Neuron (in vitro differentiated cells): ENCODE data around the gene TBX18.

ENCODE experiments used
- H2AFZ ChIP-seq: one replicate; pipeline ENCODE4 v1.6.1; 2013; ENCODE audit warnings: low read depth, mild to moderate bottlenecking, inconsistent platforms, low read length, moderate library complexity
- H3K27me3 ChIP-seq: one replicate; pipeline ENCODE4 v1.6.1; 2013; ENCODE audit warnings: low read length; ENCODE audit not compliant: insufficient read depth
- H3K36me3 ChIP-seq: one replicate; pipeline ENCODE4 v1.6.1; 2013; ENCODE audit warnings: low read length; ENCODE audit not compliant: insufficient read depth
- H3K4me1 ChIP-seq: one replicate; pipeline ENCODE4 v1.6.1; 2013; ENCODE audit warnings: low read length; ENCODE audit not compliant: insufficient read depth
- H3K4me3 ChIP-seq: 2 replicates; pipeline ENCODE4 v1.5.1; 2013; ENCODE audit warnings: mild to moderate bottlenecking, low read length, moderate library complexity
- H3K9me3 ChIP-seq: one replicate; pipeline ENCODE4 v1.6.1; 2013; ENCODE audit warnings: low read length

TBX18 gene

DNA sequence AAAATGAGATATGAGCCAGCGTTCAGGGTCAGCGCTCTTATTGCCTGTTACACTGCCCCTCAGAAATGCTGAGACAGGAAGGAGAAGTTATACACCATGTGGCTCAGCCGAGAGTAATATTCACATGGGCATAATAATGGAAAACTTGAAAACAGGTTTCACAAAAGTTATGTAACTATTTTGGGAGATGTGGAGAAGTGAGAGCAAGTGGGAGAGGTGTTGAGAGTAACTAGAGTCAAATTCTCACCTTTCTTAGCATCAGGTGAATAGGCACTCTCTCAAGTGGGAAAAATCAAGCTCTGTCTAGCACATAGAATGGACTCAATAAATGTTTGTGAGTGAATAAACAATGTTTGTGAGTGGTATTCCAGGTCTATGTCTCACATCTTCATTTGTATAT lies 94.5 kb downstream of the TBX18 start:
- no peaks in the 10 kb centered on the region for H3K36me3 ChIP-seq
- H2AFZ ChIP-seq = no peak overlapping the region
- no peaks in the 10 kb centered on the region for H3K9me3 ChIP-seq
- H3K27me3 ChIP-seq = no peaks in the 10 kb centered on the region
- no peak overlapping the region for H3K4me3 ChIP-seq
- no peaks in the 10 kb centered on the region for H3K4me1 ChIP-seq

DNA sequence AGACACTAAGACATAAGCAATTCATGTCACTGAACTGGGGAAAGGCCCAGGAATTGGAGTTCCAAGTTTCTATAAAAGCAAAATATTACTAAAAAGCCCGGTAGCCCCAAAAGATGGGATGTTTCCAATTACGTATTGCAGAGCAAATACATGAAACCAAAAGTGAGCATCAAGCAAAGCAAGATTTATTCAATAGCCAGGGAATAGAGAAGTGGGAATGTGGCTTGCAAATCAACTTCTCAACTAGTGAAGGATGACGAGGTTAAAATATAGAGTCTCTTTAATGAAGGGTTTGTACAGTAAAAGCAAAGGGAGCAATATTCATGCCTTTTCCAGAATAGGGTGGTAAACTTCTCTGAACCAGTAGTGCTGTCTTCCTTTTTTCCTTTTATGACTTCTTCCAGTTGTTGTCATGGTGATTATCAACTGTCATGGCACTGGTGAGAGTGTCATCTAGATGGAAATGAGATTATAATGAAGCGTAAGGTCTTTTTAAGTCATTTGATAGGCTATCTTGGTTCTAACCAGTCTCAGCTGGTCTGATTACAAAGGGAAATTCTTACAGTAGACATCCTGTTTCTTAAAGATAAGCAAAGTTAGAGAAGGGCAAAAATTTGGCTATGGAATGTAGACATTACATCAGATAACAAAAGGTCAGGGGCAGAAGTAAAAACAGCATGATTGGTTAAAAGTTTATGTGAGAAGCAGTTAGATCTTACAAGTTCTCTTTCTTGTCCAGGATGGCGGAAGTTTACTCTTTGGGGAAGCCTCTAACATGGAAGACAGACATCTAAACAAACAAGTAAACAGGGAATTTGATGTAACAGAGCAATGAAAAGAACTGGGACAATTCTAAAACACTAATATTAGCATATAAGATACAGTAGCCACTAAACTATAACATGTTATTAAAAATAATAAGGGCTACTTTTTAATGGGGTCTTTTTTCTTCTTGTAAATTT lies 96.9 kb downstream of the TBX18 start:
- Histone ChIP-seq H3K36me3 (no peaks in the 10 kb centered on the region), H3K27me3 (no peaks in the 10 kb centered on the region), H3K4me3 (no peak overlapping the region), H2AFZ (no peak overlapping the region), H3K9me3 (no peaks in the 10 kb centered on the region), H3K4me1 (no peaks in the 10 kb centered on the region)

DNA sequence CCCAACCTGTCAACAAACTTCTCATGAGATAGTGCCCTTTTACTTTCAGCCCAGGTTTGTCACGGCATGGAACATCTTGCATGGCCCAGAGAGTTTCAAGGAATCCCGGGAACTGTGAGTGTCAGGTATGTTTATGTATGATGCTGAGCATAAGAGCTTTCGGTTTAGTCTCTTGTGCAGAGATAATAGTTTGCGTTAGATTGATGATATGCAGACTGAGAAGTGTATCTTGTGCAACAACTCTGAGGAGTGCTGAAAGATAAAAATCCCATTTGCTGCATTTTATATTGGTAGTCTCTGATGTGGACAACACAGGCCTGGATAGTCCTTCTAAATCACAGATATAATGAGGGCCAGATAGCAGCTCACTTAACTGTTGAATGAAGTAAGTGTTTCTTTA lies 99.0 kb downstream of the TBX18 start:
- H3K36me3 ChIP-seq = no peaks in the 10 kb centered on the region
- H3K4me1 ChIP-seq = no peaks in the 10 kb centered on the region
- H2AFZ ChIP-seq = no peak overlapping the region
- H3K9me3 ChIP-seq = no peaks in the 10 kb centered on the region
- H3K27me3 ChIP-seq = no peaks in the 10 kb centered on the region
- no peak overlapping the region for H3K4me3 ChIP-seq

DNA sequence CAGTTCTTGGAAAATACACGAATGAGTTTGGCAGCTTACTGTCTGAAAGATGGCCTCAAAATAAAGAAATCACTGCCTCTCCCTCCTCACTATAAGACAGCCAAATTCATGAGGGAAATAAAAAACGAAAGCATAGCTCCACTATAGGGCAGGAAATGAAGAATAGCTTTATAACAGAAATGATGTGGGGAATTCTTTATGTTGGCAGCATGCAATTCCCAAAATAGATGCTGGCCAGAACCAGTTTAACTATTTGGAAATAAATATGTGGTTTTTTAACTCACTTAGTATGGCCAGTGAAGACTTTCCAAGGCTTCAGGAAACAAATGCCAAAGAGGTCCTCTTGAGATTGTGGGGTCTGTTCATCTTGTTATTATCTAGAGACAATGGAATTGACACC lies 100.5 kb downstream of the TBX18 start:
- no peak overlapping the region for H2AFZ ChIP-seq
- no peak overlapping the region for H3K4me3 ChIP-seq
- H3K36me3 ChIP-seq = no peaks in the 10 kb centered on the region
- no peaks in the 10 kb centered on the region for H3K27me3 ChIP-seq
- H3K9me3 ChIP-seq = no peaks in the 10 kb centered on the region
- no peaks in the 10 kb centered on the region for H3K4me1 ChIP-seq

DNA sequence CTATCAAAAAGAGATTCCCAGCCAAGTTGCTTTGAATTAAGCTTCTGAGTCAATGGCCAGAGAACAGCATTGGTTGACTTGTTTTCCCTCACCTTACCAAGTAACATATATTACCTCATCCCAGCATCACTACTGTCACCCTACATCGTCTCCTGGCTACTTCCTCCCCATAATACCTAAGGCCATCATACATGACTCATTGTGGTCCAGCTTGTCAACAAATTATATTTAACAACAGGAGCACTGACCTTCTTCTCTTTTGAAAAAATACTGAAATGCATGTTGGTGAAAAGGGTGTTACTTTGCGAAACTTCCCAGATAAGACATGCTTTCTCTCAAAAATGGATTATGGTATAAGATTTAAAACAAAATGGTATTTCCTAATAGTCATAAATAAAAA lies 106.9 kb downstream of the TBX18 start:
- Histone ChIP-seq H3K9me3 (no peaks in the 10 kb centered on the region), H3K36me3 (no peaks in the 10 kb centered on the region), H3K4me1 (no peaks in the 10 kb centered on the region), H3K4me3 (no peak overlapping the region), H2AFZ (no peak overlapping the region), H3K27me3 (no peaks in the 10 kb centered on the region)

DNA sequence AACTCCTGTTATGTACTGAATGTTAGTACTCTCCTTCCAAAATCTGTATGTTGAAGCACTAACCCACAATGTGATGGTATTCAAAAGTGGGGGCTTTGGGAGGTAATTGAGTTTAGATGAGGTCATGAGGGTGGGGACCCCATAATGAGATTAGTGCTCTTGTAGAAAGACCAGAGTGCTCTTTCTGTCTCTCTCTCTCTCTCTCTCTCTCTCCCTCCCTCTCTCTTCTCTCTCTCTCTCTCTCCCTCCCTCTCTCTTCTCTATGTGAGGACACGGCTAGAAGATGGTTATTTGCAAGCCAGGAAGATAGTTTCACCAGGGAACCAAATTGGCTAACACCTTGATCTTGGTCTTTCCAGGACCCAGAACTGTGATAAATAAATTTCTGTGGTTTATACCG lies 107.4 kb downstream of the TBX18 start:
- H2AFZ ChIP-seq = no peak overlapping the region
- H3K27me3 ChIP-seq = no peaks in the 10 kb centered on the region
- H3K9me3 ChIP-seq = no peaks in the 10 kb centered on the region
- no peaks in the 10 kb centered on the region for H3K4me1 ChIP-seq
- no peaks in the 10 kb centered on the region for H3K36me3 ChIP-seq
- no peak overlapping the region for H3K4me3 ChIP-seq

DNA sequence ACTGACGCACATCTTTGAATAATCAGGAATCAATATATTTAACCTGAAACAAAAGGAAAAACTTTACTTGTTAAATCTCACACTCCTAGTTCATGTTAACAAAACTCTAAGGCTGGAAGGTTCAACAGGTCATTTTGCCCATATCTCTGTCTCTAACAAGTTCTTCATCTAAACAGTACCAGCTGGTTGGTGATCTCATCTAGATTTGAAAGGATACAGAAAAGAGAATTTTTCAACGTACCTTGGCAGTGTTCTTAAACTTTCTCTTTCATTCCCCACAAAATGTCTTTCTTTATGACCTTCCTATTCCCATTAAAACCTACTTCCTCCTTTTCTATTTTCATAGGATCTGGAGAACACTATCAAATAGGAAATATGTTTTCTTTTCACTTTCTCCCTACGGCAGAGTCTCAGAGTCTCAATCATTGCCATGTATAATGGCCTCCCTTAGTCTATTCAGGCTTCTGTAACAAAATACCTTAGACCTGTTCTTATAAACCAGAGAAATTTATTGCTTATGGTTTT lies 111.3 kb downstream of the TBX18 start:
- Histone ChIP-seq H3K36me3 (no peaks in the 10 kb centered on the region), H2AFZ (no peak overlapping the region), H3K27me3 (no peaks in the 10 kb centered on the region), H3K4me3 (no peak overlapping the region), H3K9me3 (no peaks in the 10 kb centered on the region), H3K4me1 (no peaks in the 10 kb centered on the region)

DNA sequence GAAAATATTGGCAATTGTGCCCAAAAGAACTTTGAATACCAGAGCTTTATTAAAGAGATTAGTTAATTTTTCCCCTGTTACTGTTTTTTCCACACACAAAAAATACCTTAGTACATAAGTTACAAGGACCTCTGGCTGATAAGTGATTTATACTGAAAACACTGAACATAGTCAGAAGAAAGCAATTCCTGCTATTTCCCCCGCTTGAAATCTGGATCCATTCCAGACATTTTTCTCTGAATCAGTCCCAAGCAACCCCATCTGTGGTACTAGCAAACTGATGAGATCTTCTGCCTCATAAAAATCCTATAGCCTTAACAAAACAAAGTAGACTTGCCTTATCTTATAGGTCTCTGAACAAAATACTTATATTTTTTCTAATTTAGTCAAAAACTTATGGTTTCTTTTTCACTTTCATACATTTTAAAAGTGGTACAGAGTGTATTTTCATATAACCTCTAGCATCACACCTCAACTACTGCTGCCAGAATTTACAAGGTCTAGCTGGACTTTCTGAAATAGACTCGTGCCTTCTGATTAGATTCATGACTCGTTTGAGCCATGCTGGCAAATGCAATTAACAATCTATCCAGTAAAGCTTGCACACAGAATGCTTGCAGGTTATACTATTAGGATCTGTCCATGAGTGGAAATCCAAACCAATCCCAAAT lies 111.9 kb downstream of the TBX18 start:
- no peak overlapping the region for H3K4me3 ChIP-seq
- no peaks in the 10 kb centered on the region for H3K36me3 ChIP-seq
- H3K4me1 ChIP-seq = no peaks in the 10 kb centered on the region
- H2AFZ ChIP-seq = no peak overlapping the region
- H3K9me3 ChIP-seq = no peaks in the 10 kb centered on the region
- H3K27me3 ChIP-seq = no peaks in the 10 kb centered on the region

DNA sequence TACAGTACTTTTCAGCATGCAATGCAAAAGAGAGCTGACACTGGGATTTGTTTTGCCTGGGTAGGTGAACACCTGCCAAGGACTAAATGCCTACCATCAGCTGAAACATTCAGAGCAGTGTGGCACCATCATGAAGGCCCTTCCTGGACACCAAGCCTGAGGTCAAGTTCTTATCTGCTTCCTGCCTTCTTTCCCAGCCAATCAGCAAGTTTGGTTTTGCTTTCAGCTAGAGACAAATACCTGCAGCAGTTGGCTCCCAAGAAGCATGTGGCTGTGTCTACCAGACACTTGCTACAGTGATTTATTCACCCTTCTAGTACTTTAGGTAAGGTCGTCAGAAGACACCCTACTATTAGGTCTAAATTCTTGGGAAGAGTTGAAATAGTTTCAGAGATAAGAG lies 112.8 kb downstream of the TBX18 start:
- Histone ChIP-seq H2AFZ (no peak overlapping the region), H3K9me3 (no peaks in the 10 kb centered on the region), H3K4me1 (no peaks in the 10 kb centered on the region), H3K4me3 (no peak overlapping the region), H3K36me3 (no peaks in the 10 kb centered on the region), H3K27me3 (no peaks in the 10 kb centered on the region)

DNA sequence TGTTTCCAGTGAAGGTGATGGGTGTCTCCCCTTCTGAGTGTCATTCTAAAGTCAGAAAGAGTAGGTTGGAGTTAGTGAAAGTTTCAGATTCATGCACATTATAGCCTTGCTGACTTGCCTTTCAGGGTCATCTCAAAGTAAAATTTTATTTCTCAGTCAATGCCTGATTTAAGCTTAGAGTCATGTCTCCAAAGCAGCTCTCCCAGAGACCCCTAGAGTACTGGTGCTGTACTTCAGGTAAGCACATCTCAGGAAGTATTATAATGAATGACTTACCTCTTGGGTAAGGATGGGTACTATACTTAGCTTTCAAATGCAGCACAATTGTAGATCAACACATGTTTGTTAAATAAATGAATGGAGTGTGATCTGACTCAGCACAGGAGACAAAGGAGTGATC lies 116.0 kb downstream of the TBX18 start:
- Histone ChIP-seq H3K36me3 (no peaks in the 10 kb centered on the region), H2AFZ (no peak overlapping the region), H3K4me3 (no peak overlapping the region), H3K27me3 (no peaks in the 10 kb centered on the region), H3K9me3 (no peaks in the 10 kb centered on the region), H3K4me1 (no peaks in the 10 kb centered on the region)

DNA sequence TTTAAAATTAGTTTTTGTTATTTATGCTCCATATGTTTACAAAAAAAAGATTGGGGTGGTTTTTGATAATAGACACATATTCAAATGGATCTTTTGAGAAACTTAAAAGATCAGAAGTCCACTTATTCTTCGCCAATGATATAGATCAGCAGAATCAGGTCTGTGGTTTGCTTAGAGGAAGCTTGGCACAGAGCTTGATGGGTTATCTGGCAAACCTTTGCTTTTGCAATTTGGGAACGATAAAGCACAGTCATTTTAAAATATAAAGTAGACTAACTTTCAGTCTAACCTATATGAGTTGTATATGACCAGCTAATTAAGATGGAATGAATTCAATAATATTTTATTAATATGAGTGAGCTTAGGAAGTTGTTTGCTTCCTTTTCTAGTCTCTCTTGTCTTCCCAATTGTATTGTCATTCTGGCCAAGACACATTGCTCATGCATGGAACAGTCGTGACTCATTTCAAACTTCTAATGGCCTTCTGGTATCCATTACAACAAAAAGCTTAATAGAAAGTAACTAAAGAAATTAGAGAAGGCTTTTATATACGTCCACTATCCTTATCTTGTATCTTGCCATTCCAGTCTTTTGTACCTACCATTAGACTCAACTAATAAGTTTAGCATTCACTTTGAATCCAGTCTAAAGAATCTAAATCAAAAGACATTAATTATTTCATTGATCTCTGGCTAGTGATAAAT lies 118.7 kb downstream of the TBX18 start:
- no peaks in the 10 kb centered on the region for H3K9me3 ChIP-seq
- no peaks in the 10 kb centered on the region for H3K36me3 ChIP-seq
- no peak overlapping the region for H3K4me3 ChIP-seq
- H3K27me3 ChIP-seq = no peaks in the 10 kb centered on the region
- H2AFZ ChIP-seq = no peak overlapping the region
- H3K4me1 ChIP-seq = no peaks in the 10 kb centered on the region

DNA sequence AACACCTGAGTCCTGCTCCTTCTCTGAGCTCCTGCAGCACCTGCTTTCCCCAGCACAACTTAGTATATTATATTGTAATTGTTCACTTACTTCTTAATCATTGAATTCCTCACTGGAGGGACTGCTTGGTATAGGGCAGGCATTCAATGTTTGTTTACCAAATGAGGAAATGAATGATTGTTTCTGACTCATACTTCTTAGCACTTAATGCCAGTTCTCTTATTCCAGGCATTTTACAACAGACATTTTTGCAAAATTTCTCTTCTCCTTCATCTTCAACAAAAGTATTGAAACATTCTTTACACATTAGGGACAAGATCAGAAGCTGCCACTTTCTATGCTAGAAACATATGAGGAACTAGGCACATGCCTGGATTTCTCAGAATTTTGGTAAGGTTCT lies 119.4 kb downstream of the TBX18 start:
- no peak overlapping the region for H2AFZ ChIP-seq
- no peaks in the 10 kb centered on the region for H3K36me3 ChIP-seq
- no peaks in the 10 kb centered on the region for H3K9me3 ChIP-seq
- H3K27me3 ChIP-seq = no peaks in the 10 kb centered on the region
- H3K4me3 ChIP-seq = no peak overlapping the region
- no peaks in the 10 kb centered on the region for H3K4me1 ChIP-seq

DNA sequence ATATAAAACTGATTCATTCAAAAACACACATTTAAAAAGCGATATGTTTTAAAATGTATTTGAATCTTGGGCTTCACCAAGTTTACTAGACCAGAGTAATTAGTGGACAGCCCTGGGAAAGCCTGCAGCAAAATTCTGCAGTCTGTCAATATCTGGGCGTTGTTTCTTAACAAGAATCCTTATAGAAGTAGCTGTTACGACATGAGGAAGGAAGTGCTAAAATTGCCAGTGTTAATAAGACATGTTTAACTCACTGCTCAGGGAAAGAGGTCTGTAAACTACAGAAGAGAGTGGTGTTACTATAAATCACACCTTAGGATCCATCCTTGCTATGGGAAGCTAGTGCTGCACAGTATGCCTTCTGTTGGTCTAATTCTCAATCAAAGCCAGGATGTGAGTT lies 120.6 kb downstream of the TBX18 start:
- Histone ChIP-seq H2AFZ (no peak overlapping the region), H3K36me3 (no peaks in the 10 kb centered on the region), H3K27me3 (no peaks in the 10 kb centered on the region), H3K4me3 (no peak overlapping the region), H3K9me3 (no peaks in the 10 kb centered on the region), H3K4me1 (no peaks in the 10 kb centered on the region)
